Measurements from ENCODE around the gene MTCH1. TPM values are rescaled to one million over a fixed set of nuclear protein-coding genes. Genes with fewer than 3 reads are reported as not detected.

The MTCH1 gene
- total and polyA plus RNA-seq, 2 donors (not counting 1 experiment from before 2014, with no cell fraction given) = 91.7 to 150 TPM

DNA sequence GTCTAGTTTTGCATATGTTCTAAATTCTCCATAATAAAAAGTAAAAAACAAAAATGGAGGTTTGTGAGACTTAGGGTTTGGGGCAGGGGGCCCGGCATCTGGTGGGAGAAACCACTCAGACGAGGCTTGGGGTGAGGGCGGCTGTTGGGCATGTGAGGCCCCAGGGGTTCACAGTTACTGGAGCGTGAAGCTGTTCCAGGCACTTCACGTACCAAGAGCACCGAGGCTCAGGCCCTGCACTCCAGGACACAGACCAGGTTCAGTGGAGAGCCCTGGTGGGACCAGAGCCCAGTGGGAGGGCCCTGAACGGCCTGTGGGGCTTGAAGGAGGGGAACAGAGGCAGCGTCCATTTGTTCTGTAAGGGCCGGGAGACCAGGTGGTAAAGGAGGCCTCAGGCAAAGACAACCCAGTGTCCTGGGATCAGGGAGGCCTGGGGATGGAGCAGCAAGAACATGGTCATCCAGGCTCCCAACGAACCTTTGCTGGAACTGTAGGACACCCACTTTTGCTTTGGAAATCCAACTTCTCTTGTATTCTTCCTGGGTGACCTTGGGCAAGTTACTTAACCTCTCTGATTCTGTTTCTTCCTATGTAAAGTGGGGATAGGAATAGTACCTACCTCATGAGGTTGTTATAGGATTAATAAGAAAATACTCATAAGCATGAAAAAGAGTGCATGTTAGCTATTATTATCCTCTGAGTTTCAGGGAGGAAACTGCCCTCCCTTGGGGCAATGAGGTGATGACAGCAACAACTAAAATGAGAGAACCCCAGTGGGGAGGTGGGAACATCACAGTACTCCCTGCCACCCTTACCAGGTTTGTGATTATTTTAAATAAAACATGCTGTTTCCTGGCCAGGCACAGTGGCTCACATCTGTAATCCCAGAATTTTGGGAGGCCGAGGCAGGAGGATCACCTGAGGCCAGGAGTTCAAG lies 18.3 kb upstream of the MTCH1 start:
- 8% methylated on average over 10 of the region's 11 CpGs for WGBS (ENCODE audit: insufficient coverage)
- Mint-ChIP-seq H3K9me3 (ENCODE audit: insufficient read depth) (no peaks in the 10 kb centered on the region), H3K4me3 (peak overlapping the region; percentile 89), H3K27ac (peak overlapping the region; percentile 91), H3K4me1 (peaks cover 83% of the 10 kb centered on the region), H3K27me3 (no peaks in the 10 kb centered on the region)
- intact Hi-C loops (cut with micrococcal nuclease) = loop anchor here (1.0 to 10.0 kb wide), 4 partner anchors 18 to 410 kb away; partner anchors contain the start of genes C6orf89, MTCH1 and SRSF3
- H3K4me1 ChIP-seq (ENCODE audit: control insufficient read depth in 2 of 2, insufficient read depth in 2 of 2, low read length in 2 of 2) = peaks cover 54 to 73% of the 10 kb centered on the region in 2 donors
- TF ChIP-seq, protein P1, sequence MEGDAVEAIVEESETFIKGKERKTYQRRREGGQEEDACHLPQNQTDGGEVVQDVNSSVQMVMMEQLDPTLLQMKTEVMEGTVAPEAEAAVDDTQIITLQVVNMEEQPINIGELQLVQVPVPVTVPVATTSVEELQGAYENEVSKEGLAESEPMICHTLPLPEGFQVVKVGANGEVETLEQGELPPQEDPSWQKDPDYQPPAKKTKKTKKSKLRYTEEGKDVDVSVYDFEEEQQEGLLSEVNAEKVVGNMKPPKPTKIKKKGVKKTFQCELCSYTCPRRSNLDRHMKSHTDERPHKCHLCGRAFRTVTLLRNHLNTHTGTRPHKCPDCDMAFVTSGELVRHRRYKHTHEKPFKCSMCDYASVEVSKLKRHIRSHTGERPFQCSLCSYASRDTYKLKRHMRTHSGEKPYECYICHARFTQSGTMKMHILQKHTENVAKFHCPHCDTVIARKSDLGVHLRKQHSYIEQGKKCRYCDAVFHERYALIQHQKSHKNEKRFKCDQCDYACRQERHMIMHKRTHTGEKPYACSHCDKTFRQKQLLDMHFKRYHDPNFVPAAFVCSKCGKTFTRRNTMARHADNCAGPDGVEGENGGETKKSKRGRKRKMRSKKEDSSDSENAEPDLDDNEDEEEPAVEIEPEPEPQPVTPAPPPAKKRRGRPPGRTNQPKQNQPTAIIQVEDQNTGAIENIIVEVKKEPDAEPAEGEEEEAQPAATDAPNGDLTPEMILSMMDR (IDR thresholded peaks at IDR 0.05) = no peak
- TF ChIP-seq EZH2 (IDR thresholded peaks at IDR 0.05; ENCODE audit: borderline replicate concordance, insufficient read depth, low read depth, low read length, poor library complexity, severe bottlenecking) = no peak
- peaks cover 0 to 6% (median 0%) of the 10 kb centered on the region in 3 donors for H3K9me3 ChIP-seq (ENCODE audit: control extremely low read depth in 1 of 3, control insufficient read depth in 2 of 3, insufficient read depth in 1 of 3, low read length in 2 of 3)
- peak overlapping the region; percentile 53 for H2AFZ ChIP-seq (ENCODE audit: insufficient read depth, low read depth, low read length, poor library complexity, severe bottlenecking)
- peak overlapping the region; percentile 15 to 97 (median 85) for H3K4me3 ChIP-seq (ENCODE audit: control extremely low read depth in 1 of 5, extremely low read depth in 1 of 5, insufficient read depth in 1 of 5, low read depth in 2 of 5, low read length in 4 of 5)
- H3K4me2 ChIP-seq (replicated peaks; ENCODE audit: low read depth, low read length, poor library complexity, severe bottlenecking) = peak overlapping the region; percentile 92
- ChIA-PET CTCF (interaction anchor here (0.6 to 5.1 kb wide), 9 partner anchors 13 to 119 kb away, joined by 3 to 113 read pairs (median 5); partner anchors contain the start of genes C6orf89 and MTCH1), POLR2A (interaction anchor here (0.6 to 4.0 kb wide), 10 partner anchors 9 to 177 kb away, joined by 3 to 40 read pairs (median 4); partner anchors contain the start of gene MTCH1)
- H3K79me2 ChIP-seq (ENCODE audit: control insufficient read depth, insufficient read depth, low read length) = peaks cover 44% of the 10 kb centered on the region
- H3K27ac ChIP-seq (ENCODE audit: low read length in 2 of 2) = peak overlapping the region; percentile 80 to 92
- no peaks in the 10 kb centered on the region for H3K27me3 ChIP-seq (replicated peaks in 1 of 4; ENCODE audit: control extremely low read depth in 1 of 4, control insufficient read depth in 3 of 4, insufficient read depth in 4 of 4, low read length in 3 of 4)
- H3K9ac ChIP-seq (ENCODE audit: low read length) = peak overlapping the region; percentile 97
- DNase-seq (peak; percentile 80), ATAC-seq (ENCODE audit: low read depth) (peak; percentile 58)
- H3K36me3 ChIP-seq (replicated peaks in 1 of 2; ENCODE audit: control extremely low read depth in 1 of 2, control insufficient read depth in 1 of 2, extremely low read depth in 1 of 2, insufficient read depth in 2 of 2, low read length in 1 of 2) = peaks cover 0 to 14% of the 10 kb centered on the region in 2 experiments
- H4K20me1 ChIP-seq (ENCODE audit: control insufficient read depth, insufficient read depth, low read length, poor library complexity, severe bottlenecking) = peaks cover 38% of the 10 kb centered on the region
